Measurements from ENCODE around the gene NCAM1.

DNA sequence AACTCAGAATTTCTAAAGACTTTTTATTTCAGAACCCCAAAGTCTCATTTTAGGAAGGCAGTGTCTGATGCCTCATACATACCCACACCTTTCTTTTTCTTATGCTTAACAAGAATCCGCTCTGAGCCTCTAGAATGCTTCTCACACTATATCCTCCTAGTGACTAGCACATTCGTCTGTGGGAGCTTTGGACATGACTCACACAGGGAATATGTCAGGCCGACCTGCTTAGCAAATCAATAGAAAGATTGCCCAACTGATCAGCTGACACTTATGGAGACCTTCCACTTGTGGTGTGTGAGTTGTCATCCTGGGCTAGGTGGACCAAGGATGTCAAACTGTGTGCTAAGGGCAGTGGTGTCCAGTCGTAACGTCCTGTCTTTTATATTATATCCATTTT is 223.3 kb downstream of the NCAM1 start:
- TF ChIP-seq, protein P1, sequence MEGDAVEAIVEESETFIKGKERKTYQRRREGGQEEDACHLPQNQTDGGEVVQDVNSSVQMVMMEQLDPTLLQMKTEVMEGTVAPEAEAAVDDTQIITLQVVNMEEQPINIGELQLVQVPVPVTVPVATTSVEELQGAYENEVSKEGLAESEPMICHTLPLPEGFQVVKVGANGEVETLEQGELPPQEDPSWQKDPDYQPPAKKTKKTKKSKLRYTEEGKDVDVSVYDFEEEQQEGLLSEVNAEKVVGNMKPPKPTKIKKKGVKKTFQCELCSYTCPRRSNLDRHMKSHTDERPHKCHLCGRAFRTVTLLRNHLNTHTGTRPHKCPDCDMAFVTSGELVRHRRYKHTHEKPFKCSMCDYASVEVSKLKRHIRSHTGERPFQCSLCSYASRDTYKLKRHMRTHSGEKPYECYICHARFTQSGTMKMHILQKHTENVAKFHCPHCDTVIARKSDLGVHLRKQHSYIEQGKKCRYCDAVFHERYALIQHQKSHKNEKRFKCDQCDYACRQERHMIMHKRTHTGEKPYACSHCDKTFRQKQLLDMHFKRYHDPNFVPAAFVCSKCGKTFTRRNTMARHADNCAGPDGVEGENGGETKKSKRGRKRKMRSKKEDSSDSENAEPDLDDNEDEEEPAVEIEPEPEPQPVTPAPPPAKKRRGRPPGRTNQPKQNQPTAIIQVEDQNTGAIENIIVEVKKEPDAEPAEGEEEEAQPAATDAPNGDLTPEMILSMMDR (IDR thresholded peaks at IDR 0.05 in 8 of 11, conservative IDR thresholded peaks at IDR 0.05 in 3 of 11), result no peak
- TF ChIP-seq POLR2A (IDR thresholded peaks at IDR 0.05) (no peak), POLR2AphosphoS5 (IDR thresholded peaks at IDR 0.05) (no peak)

All from spleen (tissue), 7 donors.